GM12865 (cell line): ENCODE measurements around the gene ARHGAP22.
"Not testable (repeated sequence)": the region's sequence is repeated elsewhere in the genome, so short reads cannot be mapped to it uniquely, and the experiment has no call there.

ENCODE experiments used
- DNase-seq: peaks from one replicate; pipeline ENCODE4 v3.0.0; 2010; ENCODE audit warnings: low read depth
- H3K4me3 ChIP-seq: 2 replicates; pipeline ENCODE4 v1.5.1; 2011; ENCODE audit warnings: mild to moderate bottlenecking, low read depth, low read length, control low read depth
- TF ChIP-seq, protein P1 (sequence below): IDR thresholded peaks from 2 replicates; pipeline ENCODE4 v1.5.1; 2011; ENCODE audit warnings: low read length, control low read depth, low read depth, inconsistent platforms; ENCODE audit not compliant: insufficient read depth; ENCODE audit errors: missing control alignments

ARHGAP22 gene

DNA sequence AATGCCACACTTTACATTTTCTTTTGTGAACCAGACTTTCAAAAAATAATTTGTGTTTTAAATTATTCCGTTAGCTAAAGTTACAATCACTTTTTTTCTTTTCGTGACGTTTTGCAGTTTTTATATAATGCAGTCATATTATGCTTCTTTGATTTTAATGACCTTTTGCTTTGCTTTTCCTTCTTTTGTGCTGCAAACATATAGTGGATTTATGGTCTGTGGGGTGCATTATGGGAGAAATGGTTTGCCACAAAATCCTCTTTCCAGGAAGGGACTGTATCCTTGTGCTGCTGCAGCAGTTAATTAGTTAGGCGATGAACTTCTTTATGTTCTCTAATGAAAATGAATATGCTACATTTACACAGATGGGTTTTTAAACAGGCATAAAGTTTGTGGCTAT lies 181.0 kb downstream of the ARHGAP22 start:
- H3K4me3 ChIP-seq, result no peak overlapping the region
- TF ChIP-seq, protein P1, sequence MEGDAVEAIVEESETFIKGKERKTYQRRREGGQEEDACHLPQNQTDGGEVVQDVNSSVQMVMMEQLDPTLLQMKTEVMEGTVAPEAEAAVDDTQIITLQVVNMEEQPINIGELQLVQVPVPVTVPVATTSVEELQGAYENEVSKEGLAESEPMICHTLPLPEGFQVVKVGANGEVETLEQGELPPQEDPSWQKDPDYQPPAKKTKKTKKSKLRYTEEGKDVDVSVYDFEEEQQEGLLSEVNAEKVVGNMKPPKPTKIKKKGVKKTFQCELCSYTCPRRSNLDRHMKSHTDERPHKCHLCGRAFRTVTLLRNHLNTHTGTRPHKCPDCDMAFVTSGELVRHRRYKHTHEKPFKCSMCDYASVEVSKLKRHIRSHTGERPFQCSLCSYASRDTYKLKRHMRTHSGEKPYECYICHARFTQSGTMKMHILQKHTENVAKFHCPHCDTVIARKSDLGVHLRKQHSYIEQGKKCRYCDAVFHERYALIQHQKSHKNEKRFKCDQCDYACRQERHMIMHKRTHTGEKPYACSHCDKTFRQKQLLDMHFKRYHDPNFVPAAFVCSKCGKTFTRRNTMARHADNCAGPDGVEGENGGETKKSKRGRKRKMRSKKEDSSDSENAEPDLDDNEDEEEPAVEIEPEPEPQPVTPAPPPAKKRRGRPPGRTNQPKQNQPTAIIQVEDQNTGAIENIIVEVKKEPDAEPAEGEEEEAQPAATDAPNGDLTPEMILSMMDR, result no peak
- DNase-seq, result no peak

DNA sequence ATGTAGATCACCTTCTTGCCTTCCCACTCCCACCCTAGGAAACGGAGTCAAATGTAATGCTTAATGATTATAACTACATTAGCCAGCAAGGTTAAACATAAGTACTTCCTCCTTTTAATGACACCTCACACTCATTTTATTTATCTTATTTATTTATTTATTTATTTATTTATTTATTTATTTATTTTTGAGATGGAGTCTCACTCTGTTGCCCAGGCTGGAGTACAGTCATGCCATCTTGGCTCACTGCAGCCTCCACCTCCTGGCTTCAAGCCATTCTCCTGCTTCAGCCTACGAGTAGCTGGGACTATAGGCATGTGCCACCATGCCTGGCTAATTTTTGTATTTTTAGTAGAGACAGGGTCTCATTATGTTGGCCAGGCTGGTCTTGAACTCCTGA lies 183.0 kb downstream of the ARHGAP22 start:
- H3K4me3 ChIP-seq, DNase-seq: not testable (repeated sequence)

DNA sequence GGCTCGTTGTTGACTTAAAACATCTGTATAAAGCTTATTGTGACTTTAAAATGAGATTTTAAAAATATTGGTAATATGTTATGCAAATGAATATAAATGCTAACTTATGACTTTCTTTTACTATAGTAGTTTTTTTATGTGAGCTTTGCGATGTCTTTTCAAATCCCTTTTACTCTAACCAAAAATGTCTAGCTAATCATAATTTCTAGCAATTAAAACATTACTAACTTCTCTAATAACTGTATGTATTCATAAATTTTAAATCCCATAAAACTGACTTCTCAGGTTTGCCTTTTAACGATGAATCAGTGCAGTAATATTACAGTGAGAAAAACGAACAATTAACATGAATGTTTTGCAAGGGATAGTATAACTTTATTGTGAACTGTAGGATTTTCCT lies 185.2 kb downstream of the ARHGAP22 start:
- TF ChIP-seq, protein P1, result no peak
- DNase-seq, result no peak

DNA sequence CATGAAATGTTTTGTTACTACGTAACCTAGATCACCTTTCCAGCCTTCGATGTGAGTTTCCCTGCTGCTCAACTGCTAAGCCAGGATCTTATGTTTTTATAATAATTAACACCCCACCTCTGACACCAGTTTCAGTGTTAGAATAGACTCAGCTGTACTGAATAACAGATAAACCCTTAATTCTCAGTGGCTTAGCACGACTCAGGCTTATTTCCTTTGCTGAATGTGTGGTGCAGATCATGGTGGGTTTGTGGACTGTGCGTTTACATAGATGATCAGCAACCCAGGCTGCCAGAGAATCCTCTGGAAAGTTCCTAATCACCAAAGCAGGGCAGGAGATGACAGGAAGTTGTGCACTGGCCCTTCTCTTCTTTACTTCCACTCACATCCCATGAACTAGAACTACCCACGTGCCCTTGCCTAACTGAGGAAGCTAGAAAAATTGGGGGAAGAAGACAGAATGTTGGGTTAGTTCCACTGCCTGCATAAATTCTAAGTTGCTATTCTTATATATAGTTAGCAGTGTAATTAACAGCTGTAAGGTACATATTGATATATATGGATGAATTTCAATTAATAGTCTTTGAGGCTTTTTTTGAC lies 186.6 kb downstream of the ARHGAP22 start:
- TF ChIP-seq, protein P1, result no peak
- no peak for DNase-seq
- no peak overlapping the region for H3K4me3 ChIP-seq

More for the DNA sequence above, 185.2 kb downstream of the ARHGAP22 start:
- no peak overlapping the region for H3K4me3 ChIP-seq

DNA sequence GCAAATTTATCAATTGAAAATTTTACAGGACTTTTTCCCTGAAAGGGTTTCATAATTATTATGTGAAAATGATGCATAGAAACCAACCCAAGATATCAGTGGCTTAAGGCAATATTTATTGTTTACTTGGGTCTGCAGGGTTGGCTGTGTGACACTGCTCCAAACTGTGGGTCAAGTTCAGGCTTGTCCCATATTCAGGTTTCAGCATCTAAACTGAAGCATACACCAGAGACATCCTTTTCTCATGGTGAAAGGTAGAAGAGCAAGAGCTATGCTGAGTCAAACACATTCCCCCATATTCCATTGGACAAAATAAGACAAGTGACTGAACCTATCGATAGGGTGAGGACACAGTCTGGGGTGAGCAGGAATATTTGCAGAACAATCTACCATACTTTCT lies 187.5 kb downstream of the ARHGAP22 start:
- DNase-seq, result no peak

DNA sequence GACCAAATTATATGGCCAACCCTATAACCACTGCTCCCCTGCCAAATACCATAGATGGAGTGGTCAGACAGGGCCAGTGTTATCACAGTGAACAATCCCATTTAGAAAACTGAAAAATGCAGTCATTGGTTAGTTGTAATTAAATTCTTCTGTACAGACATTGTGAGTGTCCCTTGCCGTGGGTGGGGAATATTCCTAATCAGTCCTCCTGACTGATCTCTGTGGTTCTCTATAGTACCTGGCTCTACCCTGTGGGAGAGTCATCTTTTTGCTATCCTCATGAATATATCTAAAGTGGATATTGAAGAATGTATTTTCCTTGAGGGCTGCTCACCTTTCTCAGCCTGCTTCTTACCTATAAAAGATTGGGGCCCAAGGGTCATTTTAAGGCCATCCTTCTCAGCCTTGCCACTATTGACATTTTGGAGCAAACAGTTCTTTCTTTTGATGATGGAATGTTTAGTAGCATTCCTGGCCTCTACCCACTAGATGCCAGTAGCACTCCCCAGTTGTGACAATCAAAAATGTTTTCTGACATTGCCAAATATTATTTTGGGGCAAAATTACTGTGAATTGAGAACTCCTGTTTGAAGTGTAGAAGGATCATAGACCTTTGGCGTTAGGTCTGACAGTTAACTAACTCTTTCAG lies 188.2 kb downstream of the ARHGAP22 start:
- no peak for DNase-seq
- TF ChIP-seq, protein P1, result no peak
- no peak overlapping the region for H3K4me3 ChIP-seq

More for the DNA sequence above, 187.5 kb downstream of the ARHGAP22 start:
- no peak overlapping the region for H3K4me3 ChIP-seq
- TF ChIP-seq, protein P1, result no peak

DNA sequence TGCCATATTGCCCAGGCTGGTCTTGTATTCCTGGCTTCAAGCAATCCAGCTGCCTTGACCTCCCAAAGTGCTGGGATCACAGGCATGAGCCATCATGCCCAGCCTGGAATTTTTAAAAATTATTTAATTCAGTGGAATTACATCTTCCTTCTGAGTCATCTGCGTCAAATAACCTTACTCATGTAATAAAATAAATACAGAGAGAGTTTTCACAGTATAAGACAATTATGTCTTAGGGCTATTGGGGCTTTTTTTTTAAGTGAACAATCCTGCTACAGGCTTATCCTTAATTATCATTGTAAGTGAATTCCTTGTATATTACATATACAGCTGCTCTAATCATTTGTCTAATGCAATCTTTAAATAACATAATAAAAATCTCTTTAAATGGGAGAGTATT lies 190.1 kb downstream of the ARHGAP22 start:
- no peak for DNase-seq
- no peak overlapping the region for H3K4me3 ChIP-seq

More for the DNA sequence above, 190.1 kb downstream of the ARHGAP22 start:
- TF ChIP-seq, protein P1, result no peak
